RWPE2 (cell line): ENCODE data around the gene SLC12A1.

Source experiments
- ATAC-seq: fragments of 200-7000 bp; cut with Tn5 transposase; 3 replicates; pipeline ENCODE4 v1.9.1; 2021; ENCODE audit warnings: low read depth
- DNase-seq: peaks from one replicate; pipeline ENCODE4 v3.0.0-alpha.2; 2020; ENCODE audit warnings: low spot score
- H3K27ac ChIP-seq: fragments of 450-650 bp; 2 replicates; pipeline ENCODE4 v1.5.1; 2017; ENCODE audit warnings: mild to moderate bottlenecking; ENCODE audit not compliant: poor library complexity, severe bottlenecking
- H3K27me3 ChIP-seq: fragments of 250-450 bp; sonication (Bioruptor Pico); 2 replicates; pipeline ENCODE4 v1.5.1; 2021; ENCODE audit warnings: mild to moderate bottlenecking, moderate library complexity; ENCODE audit not compliant: insufficient read depth, poor library complexity, severe bottlenecking
- H3K36me3 ChIP-seq: fragments of 250-450 bp; sonication (Bioruptor Pico); 2 replicates; pipeline ENCODE4 v1.5.1; 2020; ENCODE audit warnings: low read depth, mild to moderate bottlenecking, moderate library complexity
- H3K4me1 ChIP-seq: fragments of 250-450 bp; sonication (Bioruptor Pico); 2 replicates; pipeline ENCODE4 v1.5.1; 2021; ENCODE audit warnings: mild to moderate bottlenecking, moderate library complexity; ENCODE audit not compliant: insufficient read depth, poor library complexity, severe bottlenecking
- H3K4me3 ChIP-seq: fragments of 250-450 bp; sonication (Bioruptor Pico); 2 replicates; pipeline ENCODE4 v1.5.1; 2021; ENCODE audit warnings: mild to moderate bottlenecking, moderate library complexity; ENCODE audit not compliant: severe bottlenecking
- H3K9me3 ChIP-seq: fragments of 250-450 bp; sonication (Bioruptor Pico); 2 replicates; pipeline ENCODE4 v1.5.1; 2021; ENCODE audit warnings: mild to moderate bottlenecking, moderate library complexity; ENCODE audit not compliant: severe bottlenecking
- TF ChIP-seq, protein P1 (sequence below): fragments of 450-650 bp; IDR thresholded peaks from one replicate; pipeline ENCODE4 v1.5.1; 2017; ENCODE audit warnings: mild to moderate bottlenecking, moderate library complexity; ENCODE audit not compliant: poor library complexity, severe bottlenecking

SLC12A1 gene

DNA sequence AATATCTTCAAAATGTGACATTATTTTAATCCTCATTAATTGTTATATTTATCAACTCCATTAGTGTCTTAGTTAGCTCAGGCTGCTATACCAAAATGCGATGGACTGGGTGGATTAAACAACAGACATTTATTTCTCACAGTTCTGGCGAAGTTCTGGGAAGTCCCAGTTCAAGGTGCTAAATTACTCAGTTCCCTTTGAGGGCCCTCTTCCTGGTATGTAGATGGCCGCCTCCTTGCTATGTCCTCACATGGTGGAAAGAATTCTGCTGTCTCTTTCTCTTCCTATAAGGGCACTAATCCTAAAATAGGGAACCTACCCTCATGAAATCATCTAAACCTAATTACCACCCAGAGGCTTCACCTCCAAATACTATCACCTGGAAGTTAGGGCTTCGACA, 86.4 kb downstream of the SLC12A1 start:
- DNase-seq (no peak), ATAC-seq (no peak)
- TF ChIP-seq, protein P1, sequence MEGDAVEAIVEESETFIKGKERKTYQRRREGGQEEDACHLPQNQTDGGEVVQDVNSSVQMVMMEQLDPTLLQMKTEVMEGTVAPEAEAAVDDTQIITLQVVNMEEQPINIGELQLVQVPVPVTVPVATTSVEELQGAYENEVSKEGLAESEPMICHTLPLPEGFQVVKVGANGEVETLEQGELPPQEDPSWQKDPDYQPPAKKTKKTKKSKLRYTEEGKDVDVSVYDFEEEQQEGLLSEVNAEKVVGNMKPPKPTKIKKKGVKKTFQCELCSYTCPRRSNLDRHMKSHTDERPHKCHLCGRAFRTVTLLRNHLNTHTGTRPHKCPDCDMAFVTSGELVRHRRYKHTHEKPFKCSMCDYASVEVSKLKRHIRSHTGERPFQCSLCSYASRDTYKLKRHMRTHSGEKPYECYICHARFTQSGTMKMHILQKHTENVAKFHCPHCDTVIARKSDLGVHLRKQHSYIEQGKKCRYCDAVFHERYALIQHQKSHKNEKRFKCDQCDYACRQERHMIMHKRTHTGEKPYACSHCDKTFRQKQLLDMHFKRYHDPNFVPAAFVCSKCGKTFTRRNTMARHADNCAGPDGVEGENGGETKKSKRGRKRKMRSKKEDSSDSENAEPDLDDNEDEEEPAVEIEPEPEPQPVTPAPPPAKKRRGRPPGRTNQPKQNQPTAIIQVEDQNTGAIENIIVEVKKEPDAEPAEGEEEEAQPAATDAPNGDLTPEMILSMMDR: no peak
- H3K4me1 ChIP-seq: no peaks in the 10 kb centered on the region
- H3K36me3 ChIP-seq: no peaks in the 10 kb centered on the region
- H3K4me3 ChIP-seq: no peak overlapping the region
- no peaks in the 10 kb centered on the region for H3K9me3 ChIP-seq
- H3K27ac ChIP-seq: no peak overlapping the region
- no peaks in the 10 kb centered on the region for H3K27me3 ChIP-seq

GRCh38 chr15:48297668-48298067, 91.6 kb downstream of the SLC12A1 start:
- Histone ChIP-seq H3K4me1 (no peaks in the 10 kb centered on the region), H3K4me3 (no peak overlapping the region), H3K9me3 (no peaks in the 10 kb centered on the region), H3K27me3 (no peaks in the 10 kb centered on the region), H3K36me3 (no peaks in the 10 kb centered on the region), H3K27ac (no peak overlapping the region)
- ATAC-seq: no peak
- DNase-seq: no peak
- TF ChIP-seq, protein P1: no peak

- DNase-seq: no peak
- H3K27me3 ChIP-seq: no peaks in the 10 kb centered on the region
- H3K36me3 ChIP-seq: no peaks in the 10 kb centered on the region
- H3K9me3 ChIP-seq: no peaks in the 10 kb centered on the region
- H3K4me1 ChIP-seq: no peaks in the 10 kb centered on the region
- H3K4me3 ChIP-seq: no peak overlapping the region
- H3K27ac ChIP-seq: no peak overlapping the region
- ATAC-seq: no peak
- TF ChIP-seq, protein P1: no peak
These were observed 92.8 kb downstream of the SLC12A1 start for GRCh38 chr15:48298914-48299313.

GRCh38 chr15:48300038-48300437, 93.9 kb downstream of the SLC12A1 start:
- Histone ChIP-seq H3K27ac (no peak overlapping the region), H3K9me3 (no peaks in the 10 kb centered on the region), H3K27me3 (no peaks in the 10 kb centered on the region), H3K4me1 (no peaks in the 10 kb centered on the region), H3K4me3 (no peak overlapping the region), H3K36me3 (no peaks in the 10 kb centered on the region)
- TF ChIP-seq, protein P1: no peak
- ATAC-seq: no peak
- no peak for DNase-seq

GRCh38 chr15:48304398-48304797, 98.3 kb downstream of the SLC12A1 start:
- TF ChIP-seq, protein P1: no peak
- Histone ChIP-seq H3K27ac (no peak overlapping the region), H3K4me3 (no peak overlapping the region), H3K36me3 (no peaks in the 10 kb centered on the region), H3K27me3 (no peaks in the 10 kb centered on the region), H3K9me3 (no peaks in the 10 kb centered on the region), H3K4me1 (peaks cover 3% of the 10 kb centered on the region)
- ATAC-seq: no peak
- no peak for DNase-seq
